GM12873 (cell line): ENCODE measurements around the gene FAM227B.

Experiments
- TF ChIP-seq, protein P1 (sequence below): IDR thresholded peaks from 2 replicates; pipeline ENCODE4 v1.5.1; 2012; ENCODE audit warnings: low read depth, mild to moderate bottlenecking, moderate library complexity, low read length, control low read depth; ENCODE audit not compliant: insufficient read depth; ENCODE audit errors: missing control alignments

Gene FAM227B

DNA sequence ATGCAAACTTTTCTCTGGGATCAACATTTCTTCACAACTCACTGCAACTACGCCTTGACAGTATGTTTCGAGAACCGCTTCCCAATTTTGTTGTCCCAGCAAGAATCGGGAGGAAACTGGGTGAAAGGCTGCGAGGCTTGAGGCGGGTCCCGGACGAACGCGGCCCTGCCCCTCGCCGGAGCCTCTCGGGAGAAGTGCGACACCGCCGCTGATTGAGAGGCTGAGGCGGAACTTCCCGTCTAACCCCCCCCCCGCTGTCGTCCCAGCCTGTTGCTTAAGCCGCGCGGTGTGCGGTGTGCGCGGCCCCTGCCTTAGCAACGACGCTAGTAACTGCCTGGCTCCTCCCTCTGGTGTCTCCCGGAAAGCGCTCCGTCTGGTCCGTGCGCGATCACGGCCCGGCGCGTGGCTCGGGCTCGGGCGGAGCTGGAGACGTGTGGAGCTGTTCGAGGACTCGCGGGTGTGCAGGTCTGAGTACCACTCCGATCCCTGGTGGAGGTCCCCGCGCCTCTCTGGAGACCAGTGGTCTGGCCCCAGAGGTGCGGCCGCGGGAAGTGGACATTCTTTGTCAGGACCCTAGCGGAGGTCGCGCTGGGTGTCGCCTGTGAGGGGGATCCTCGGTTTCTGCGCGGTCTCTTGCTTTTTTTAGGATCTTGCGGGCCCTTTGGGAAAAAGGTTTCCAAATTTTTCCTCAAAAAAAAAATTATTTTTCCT is at the start of gene FAM227B, which contains the start of gene DTWD1:
FAM227B (minus strand) TSS at position 161 of the 711 bp plus-strand sequence. CDS start 5,647 bp downstream, outside the sequence.
DTWD1 (plus strand) TSS at position 391 of the 711 bp plus-strand sequence. CDS start 4,120 bp downstream, outside the sequence.
- TF ChIP-seq, protein P1, sequence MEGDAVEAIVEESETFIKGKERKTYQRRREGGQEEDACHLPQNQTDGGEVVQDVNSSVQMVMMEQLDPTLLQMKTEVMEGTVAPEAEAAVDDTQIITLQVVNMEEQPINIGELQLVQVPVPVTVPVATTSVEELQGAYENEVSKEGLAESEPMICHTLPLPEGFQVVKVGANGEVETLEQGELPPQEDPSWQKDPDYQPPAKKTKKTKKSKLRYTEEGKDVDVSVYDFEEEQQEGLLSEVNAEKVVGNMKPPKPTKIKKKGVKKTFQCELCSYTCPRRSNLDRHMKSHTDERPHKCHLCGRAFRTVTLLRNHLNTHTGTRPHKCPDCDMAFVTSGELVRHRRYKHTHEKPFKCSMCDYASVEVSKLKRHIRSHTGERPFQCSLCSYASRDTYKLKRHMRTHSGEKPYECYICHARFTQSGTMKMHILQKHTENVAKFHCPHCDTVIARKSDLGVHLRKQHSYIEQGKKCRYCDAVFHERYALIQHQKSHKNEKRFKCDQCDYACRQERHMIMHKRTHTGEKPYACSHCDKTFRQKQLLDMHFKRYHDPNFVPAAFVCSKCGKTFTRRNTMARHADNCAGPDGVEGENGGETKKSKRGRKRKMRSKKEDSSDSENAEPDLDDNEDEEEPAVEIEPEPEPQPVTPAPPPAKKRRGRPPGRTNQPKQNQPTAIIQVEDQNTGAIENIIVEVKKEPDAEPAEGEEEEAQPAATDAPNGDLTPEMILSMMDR: no peak

GRCh38 chr15:49669288-49669687 is 48.7 kb upstream of the FAM227B start:
- TF ChIP-seq, protein P1: no peak

GRCh38 chr15:49664716-49665115 is 44.1 kb upstream of the FAM227B start:
- TF ChIP-seq, protein P1: no peak

- TF ChIP-seq, protein P1: no peak
These were observed 36.1 kb upstream of the FAM227B start for GRCh38 chr15:49656734-49657133.

- TF ChIP-seq, protein P1: no peak
These were observed 32.3 kb upstream of the FAM227B start for GRCh38 chr15:49652922-49653321.

GRCh38 chr15:49650676-49651075 is 30.1 kb upstream of the FAM227B start:
- TF ChIP-seq, protein P1: no peak

GRCh38 chr15:49649987-49650386 is 29.4 kb upstream of the FAM227B start:
- TF ChIP-seq, protein P1: no peak
